Nephron progenitor cell (in vitro differentiated cells): ENCODE results near the gene RHAG.
"Not testable (repeated sequence)": the region's sequence is repeated elsewhere in the genome, so short reads cannot be mapped to it uniquely, and the experiment has no call there.

Experiments used
- DNase-seq: peaks from one replicate; pipeline ENCODE4 v3.0.0; 2021
- H3K27ac Mint-ChIP-seq: 2 replicates; pipeline ENCODE4 v1.8.0; 2021; ENCODE audit warnings: mild to moderate bottlenecking, moderate library complexity, mixed read lengths
- H3K27me3 Mint-ChIP-seq: 2 replicates; pipeline ENCODE4 v1.8.0; 2021; ENCODE audit warnings: mild to moderate bottlenecking, low read depth, mixed read lengths; ENCODE audit not compliant: poor library complexity
- H3K36me3 Mint-ChIP-seq: 2 replicates; pipeline ENCODE4 v1.8.0; 2021; ENCODE audit warnings: low read depth, mixed read lengths
- H3K4me1 Mint-ChIP-seq: 2 replicates; pipeline ENCODE4 v1.8.0; 2021; ENCODE audit warnings: mixed read lengths
- H3K4me3 Mint-ChIP-seq: 2 replicates; pipeline ENCODE4 v1.8.0; 2021; ENCODE audit warnings: mild to moderate bottlenecking, moderate library complexity, mixed read lengths
- H3K9me3 Mint-ChIP-seq: 2 replicates; pipeline ENCODE4 v1.8.0; 2021; ENCODE audit warnings: mild to moderate bottlenecking, moderate library complexity, mixed read lengths
- CTCF ChIP-seq: fragments of 200-600 bp; sonication (generic); IDR thresholded peaks from 2 replicates; pipeline ENCODE4 v1.5.0; 2021; ENCODE audit warnings: antibody characterized with exemption

RHAG gene

GRCh38 chr6:49666480-49666879 lies 29.8 kb upstream of the RHAG start:
- no peak for TF ChIP-seq CTCF
- no peaks in the 10 kb centered on the region for H3K27me3 Mint-ChIP-seq
- H3K4me1 Mint-ChIP-seq = no peaks in the 10 kb centered on the region
- no peaks in the 10 kb centered on the region for H3K36me3 Mint-ChIP-seq
- H3K4me3 Mint-ChIP-seq = no peak overlapping the region
- DNase-seq = no peak
- peaks cover 3% of the 10 kb centered on the region for H3K9me3 Mint-ChIP-seq
- H3K27ac Mint-ChIP-seq = no peak overlapping the region

GRCh38 chr6:49664817-49665216 lies 28.2 kb upstream of the RHAG start:
- no peaks in the 10 kb centered on the region for H3K9me3 Mint-ChIP-seq
- no peaks in the 10 kb centered on the region for H3K36me3 Mint-ChIP-seq
- H3K4me3 Mint-ChIP-seq = no peak overlapping the region
- no peaks in the 10 kb centered on the region for H3K4me1 Mint-ChIP-seq
- H3K27me3 Mint-ChIP-seq = no peaks in the 10 kb centered on the region
- DNase-seq = no peak
- TF ChIP-seq CTCF = no peak
- no peak overlapping the region for H3K27ac Mint-ChIP-seq

GRCh38 chr6:49664054-49664453 lies 27.4 kb upstream of the RHAG start:
- H3K4me3 Mint-ChIP-seq, H3K27ac Mint-ChIP-seq, H3K27me3 Mint-ChIP-seq, H3K36me3 Mint-ChIP-seq, DNase-seq, H3K9me3 Mint-ChIP-seq, H3K4me1 Mint-ChIP-seq: not testable (repeated sequence)

- no peak for DNase-seq
- Mint-ChIP-seq H3K4me1 (no peaks in the 10 kb centered on the region), H3K9me3 (no peaks in the 10 kb centered on the region), H3K4me3 (no peak overlapping the region), H3K27ac (no peak overlapping the region), H3K36me3 (no peaks in the 10 kb centered on the region), H3K27me3 (peaks cover 4% of the 10 kb centered on the region)
- TF ChIP-seq CTCF = no peak
Measured at GRCh38 chr6:49662892-49663261, 26.2 kb upstream of the RHAG start.

GRCh38 chr6:49662231-49662891 lies 25.7 kb upstream of the RHAG start:
- DNase-seq = no peak
- Mint-ChIP-seq H3K27me3 (peaks cover 4% of the 10 kb centered on the region), H3K36me3 (no peaks in the 10 kb centered on the region), H3K4me1 (no peaks in the 10 kb centered on the region), H3K4me3 (no peak overlapping the region), H3K9me3 (no peaks in the 10 kb centered on the region), H3K27ac (no peak overlapping the region)
- no peak for TF ChIP-seq CTCF

GRCh38 chr6:49653942-49654341 lies 17.3 kb upstream of the RHAG start:
- H3K36me3 Mint-ChIP-seq = no peaks in the 10 kb centered on the region
- no peak overlapping the region for H3K27ac Mint-ChIP-seq
- H3K27me3 Mint-ChIP-seq = peaks cover 4% of the 10 kb centered on the region
- no peak for DNase-seq
- TF ChIP-seq CTCF = no peak
- no peaks in the 10 kb centered on the region for H3K4me1 Mint-ChIP-seq
- H3K9me3 Mint-ChIP-seq = no peaks in the 10 kb centered on the region
- H3K4me3 Mint-ChIP-seq = no peak overlapping the region
